Measurements from ENCODE around the gene COL21A1. TPM values are rescaled to one million over a fixed set of nuclear protein-coding genes. Genes with fewer than 3 reads are reported as not detected.

Gene COL21A1
- total RNA-seq, 1 experiment from 2014 or later = 3.3 TPM

DNA sequence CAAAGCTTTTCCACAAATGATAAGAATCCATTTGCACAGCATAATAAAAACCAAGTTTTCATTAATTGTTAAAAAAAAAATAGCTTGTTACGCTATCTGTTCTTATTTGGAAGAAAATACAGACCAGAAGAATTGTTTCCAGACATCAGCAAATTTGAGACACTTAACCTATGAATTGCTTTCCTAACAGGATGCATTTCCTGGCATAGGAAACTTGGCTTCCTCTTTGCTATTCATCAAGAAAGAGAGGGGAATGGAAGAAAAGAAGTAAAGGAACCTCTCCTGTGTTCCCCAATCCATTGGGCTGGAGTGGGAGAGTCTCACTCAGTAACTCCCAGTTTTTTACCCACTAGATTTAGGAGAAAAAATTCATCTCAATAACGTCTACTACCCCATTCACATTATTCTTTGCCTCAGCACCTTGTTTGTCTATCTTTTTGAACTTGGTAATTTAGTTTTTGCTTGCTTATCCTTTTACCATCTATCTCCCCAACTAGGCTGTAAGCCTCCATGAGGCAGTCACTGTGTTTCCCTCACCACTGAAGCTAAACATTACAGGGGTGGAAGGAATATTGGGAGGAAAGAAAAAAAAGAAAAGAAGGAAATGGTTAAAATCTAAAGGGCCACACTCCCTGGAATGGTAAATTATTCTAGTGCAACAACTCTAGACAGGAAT, 150.3 kb downstream of the COL21A1 start:
- H3K36me3 ChIP-seq (ENCODE audit: control insufficient read depth, insufficient read depth, low read length) = no peaks in the 10 kb centered on the region
- intact Hi-C loops (cut with micrococcal nuclease; ENCODE audit: unreplicated experiment) = loop anchor here (10.0 kb wide), 1 partner anchor 112 kb away; no protein-coding TSS in a partner anchor
- POLR2A ChIA-PET = no interaction called here
- in situ Hi-C loops (cut with HindIII; ENCODE audit: low pct_unique_long_range_greater_than_20kb, low sequenced_read_pairs) = no loop called here
- peak overlapping the region; percentile 70; the same call in 1 of the 2 replicates for H3K27ac ChIP-seq (ENCODE audit: low read length)
- H3K27me3 ChIP-seq (ENCODE audit: control insufficient read depth, insufficient read depth, low read length) = no peaks in the 10 kb centered on the region
- ATAC-seq (no peak), DNase-seq (ENCODE audit: low read depth, low spot score) (no peak)
- CTCF ChIA-PET = no interaction called here
- H3K4me1 ChIP-seq (ENCODE audit: control insufficient read depth, insufficient read depth, low read length) = peaks cover 12% of the 10 kb centered on the region; the same call in 1 of the 2 replicates
- no TSS peak for BruUV-seq (replicated peaks)
- TF ChIP-seq, protein P1, sequence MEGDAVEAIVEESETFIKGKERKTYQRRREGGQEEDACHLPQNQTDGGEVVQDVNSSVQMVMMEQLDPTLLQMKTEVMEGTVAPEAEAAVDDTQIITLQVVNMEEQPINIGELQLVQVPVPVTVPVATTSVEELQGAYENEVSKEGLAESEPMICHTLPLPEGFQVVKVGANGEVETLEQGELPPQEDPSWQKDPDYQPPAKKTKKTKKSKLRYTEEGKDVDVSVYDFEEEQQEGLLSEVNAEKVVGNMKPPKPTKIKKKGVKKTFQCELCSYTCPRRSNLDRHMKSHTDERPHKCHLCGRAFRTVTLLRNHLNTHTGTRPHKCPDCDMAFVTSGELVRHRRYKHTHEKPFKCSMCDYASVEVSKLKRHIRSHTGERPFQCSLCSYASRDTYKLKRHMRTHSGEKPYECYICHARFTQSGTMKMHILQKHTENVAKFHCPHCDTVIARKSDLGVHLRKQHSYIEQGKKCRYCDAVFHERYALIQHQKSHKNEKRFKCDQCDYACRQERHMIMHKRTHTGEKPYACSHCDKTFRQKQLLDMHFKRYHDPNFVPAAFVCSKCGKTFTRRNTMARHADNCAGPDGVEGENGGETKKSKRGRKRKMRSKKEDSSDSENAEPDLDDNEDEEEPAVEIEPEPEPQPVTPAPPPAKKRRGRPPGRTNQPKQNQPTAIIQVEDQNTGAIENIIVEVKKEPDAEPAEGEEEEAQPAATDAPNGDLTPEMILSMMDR (IDR thresholded peaks at IDR 0.05) = no peak
- no peak for TF ChIP-seq TCF7L2 (IDR thresholded peaks at IDR 0.05; ENCODE audit: low read depth, low read length)
- no peak for TF ChIP-seq SIN3A (IDR thresholded peaks at IDR 0.05; ENCODE audit: borderline replicate concordance, insufficient read depth, low read depth, low read length)
- no peak for TF ChIP-seq REST (IDR thresholded peaks at IDR 0.05; ENCODE audit: insufficient read depth in 1 of 2, low read depth in 2 of 2, low read length in 1 of 2)
- TF ChIP-seq POLR2AphosphoS5 (IDR thresholded peaks at IDR 0.05; ENCODE audit: low read depth, low read length) = no peak
- peaks cover 18% of the 10 kb centered on the region for H3K9me3 ChIP-seq (ENCODE audit: control insufficient read depth, insufficient read depth, low read depth, low read length)
- H3K4me3 ChIP-seq (ENCODE audit: low read depth in 2 of 2, low read length in 2 of 2) = no peak overlapping the region

GRCh38 chr6:56096541-56096940, 150.8 kb downstream of the COL21A1 start:
- no peaks in the 10 kb centered on the region for H3K27me3 ChIP-seq (ENCODE audit: control insufficient read depth, insufficient read depth, low read length)
- CTCF ChIA-PET = no interaction called here
- no TSS peak for BruUV-seq (replicated peaks)
- H3K36me3 ChIP-seq (ENCODE audit: control insufficient read depth, insufficient read depth, low read length) = no peaks in the 10 kb centered on the region
- in situ Hi-C loops (cut with HindIII; ENCODE audit: low pct_unique_long_range_greater_than_20kb, low sequenced_read_pairs) = no loop called here
- H3K4me1 ChIP-seq (ENCODE audit: control insufficient read depth, insufficient read depth, low read length) = peaks cover 9% of the 10 kb centered on the region; the same call in 1 of the 2 replicates
- TF ChIP-seq TCF7L2 (IDR thresholded peaks at IDR 0.05; ENCODE audit: low read depth, low read length) = no peak
- TF ChIP-seq POLR2AphosphoS5 (IDR thresholded peaks at IDR 0.05; ENCODE audit: low read depth, low read length) = no peak
- TF ChIP-seq, protein P1 (IDR thresholded peaks at IDR 0.05) = no peak
- TF ChIP-seq SIN3A (IDR thresholded peaks at IDR 0.05; ENCODE audit: borderline replicate concordance, insufficient read depth, low read depth, low read length) = no peak
- no peak for TF ChIP-seq REST (IDR thresholded peaks at IDR 0.05; ENCODE audit: insufficient read depth in 1 of 2, low read depth in 2 of 2, low read length in 1 of 2)
- ATAC-seq (no peak), DNase-seq (ENCODE audit: low read depth, low spot score) (no peak)
- peaks cover 18% of the 10 kb centered on the region for H3K9me3 ChIP-seq (ENCODE audit: control insufficient read depth, insufficient read depth, low read depth, low read length)
- no peak overlapping the region; the same call in 1 of the 2 replicates for H3K27ac ChIP-seq (ENCODE audit: low read length)
- POLR2A ChIA-PET = no interaction called here
- intact Hi-C loops (cut with micrococcal nuclease; ENCODE audit: unreplicated experiment) = loop anchor here (10.0 kb wide), 1 partner anchor 112 kb away; no protein-coding TSS in a partner anchor
- no peak overlapping the region for H3K4me3 ChIP-seq (ENCODE audit: low read depth in 2 of 2, low read length in 2 of 2)

Data from Panc1 (cell line).